C4-2B (cell line): ENCODE results near the gene KRTAP5-4.

Source experiments
- ZFX ChIP-seq: fragments of 450-650 bp; IDR thresholded peaks from 2 replicates; pipeline ENCODE4 v1.6.1; 2017
- TF ChIP-seq, protein P1 (sequence below): fragments of 450-650 bp; conservative IDR thresholded peaks from 2 replicates; pipeline ENCODE4 v1.5.1; 2017; ENCODE audit warnings: mild to moderate bottlenecking

DNA sequence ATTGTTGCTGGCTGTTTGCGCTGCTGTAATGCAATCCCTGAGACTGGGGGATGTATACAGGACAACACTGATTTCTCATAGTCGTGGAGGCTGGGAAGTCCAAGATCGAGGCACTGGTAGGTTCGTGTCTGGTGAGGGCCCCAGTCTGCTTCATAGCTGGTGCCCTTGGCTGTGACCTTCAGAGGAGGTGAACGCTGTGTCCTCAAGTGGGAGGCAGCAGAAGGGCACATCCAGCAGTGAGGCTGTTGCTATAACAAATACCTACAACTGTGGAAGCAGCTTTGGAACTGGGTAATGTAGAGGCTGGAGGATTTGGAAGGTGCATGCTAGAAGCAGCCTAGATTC, 29.0 kb upstream of the KRTAP5-4 start:
- TF ChIP-seq, protein P1, sequence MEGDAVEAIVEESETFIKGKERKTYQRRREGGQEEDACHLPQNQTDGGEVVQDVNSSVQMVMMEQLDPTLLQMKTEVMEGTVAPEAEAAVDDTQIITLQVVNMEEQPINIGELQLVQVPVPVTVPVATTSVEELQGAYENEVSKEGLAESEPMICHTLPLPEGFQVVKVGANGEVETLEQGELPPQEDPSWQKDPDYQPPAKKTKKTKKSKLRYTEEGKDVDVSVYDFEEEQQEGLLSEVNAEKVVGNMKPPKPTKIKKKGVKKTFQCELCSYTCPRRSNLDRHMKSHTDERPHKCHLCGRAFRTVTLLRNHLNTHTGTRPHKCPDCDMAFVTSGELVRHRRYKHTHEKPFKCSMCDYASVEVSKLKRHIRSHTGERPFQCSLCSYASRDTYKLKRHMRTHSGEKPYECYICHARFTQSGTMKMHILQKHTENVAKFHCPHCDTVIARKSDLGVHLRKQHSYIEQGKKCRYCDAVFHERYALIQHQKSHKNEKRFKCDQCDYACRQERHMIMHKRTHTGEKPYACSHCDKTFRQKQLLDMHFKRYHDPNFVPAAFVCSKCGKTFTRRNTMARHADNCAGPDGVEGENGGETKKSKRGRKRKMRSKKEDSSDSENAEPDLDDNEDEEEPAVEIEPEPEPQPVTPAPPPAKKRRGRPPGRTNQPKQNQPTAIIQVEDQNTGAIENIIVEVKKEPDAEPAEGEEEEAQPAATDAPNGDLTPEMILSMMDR: no peak
- no peak for TF ChIP-seq ZFX
